IMR-90 (cell line): ENCODE data around the gene CDK1. TPM values are rescaled to one million over a fixed set of nuclear protein-coding genes. Genes with fewer than 3 reads are reported as not detected.

ENCODE experiments used
- ATAC-seq: fragments of 200-7000 bp; cut with Tn5 transposase; 2 replicates; pipeline ENCODE4 v1.9.1; 2020; ENCODE audit warnings: low read depth, mild to moderate bottlenecking, moderate library complexity
- BruUV-seq: library from RNA; stranded (reverse); fragments of 400-500 nt; replicated peaks from 2 replicates; lab custom pipeline; 2021; lab: Mats Ljungman, UMichigan
- CTCF ChIA-PET: fragments of 300-600 bp; formaldehyde crosslinking; extraction: SDS; loops from one replicate; lab custom pipeline; 2021; ENCODE audit warnings: antibody characterized with exemption; lab: Yijun Ruan, JAX
- POLR2A ChIA-PET: fragments of 300-600 bp; sonication (Branson Sonifier 250); formaldehyde crosslinking; loops from one replicate; lab custom pipeline; 2022; ENCODE audit warnings: antibody characterized with exemption; ENCODE audit not compliant: unreplicated experiment; lab: Charles Lee
- DNase-seq: peaks from one replicate; pipeline ENCODE4 v3.0.0; 2013
- H2AFZ ChIP-seq: replicated peaks from 2 replicates; pipeline ENCODE3; 2013; ENCODE audit warnings: low read length, mild to moderate bottlenecking; ENCODE audit not compliant: poor library complexity
- H2AK5ac ChIP-seq: 2 replicates; pipeline ENCODE4 v1.6.1; 2013; ENCODE audit warnings: low read depth, low read length, inconsistent platforms
- H2AK9ac ChIP-seq: replicated peaks from 2 replicates; pipeline ENCODE3; 2013; ENCODE audit warnings: mild to moderate bottlenecking, low read depth, low read length, moderate library complexity; ENCODE audit not compliant: poor library complexity
- H2BK120ac ChIP-seq: 2 replicates; pipeline ENCODE4 v1.6.1; 2013; ENCODE audit warnings: low read depth, low read length, inconsistent platforms
- H2BK15ac ChIP-seq: 3 replicates; pipeline ENCODE4 v1.6.1; 2013; ENCODE audit warnings: low read depth, low read length, inconsistent platforms
- H2BK20ac ChIP-seq: 2 replicates; pipeline ENCODE4 v1.6.1; 2013; ENCODE audit warnings: low read depth, mild to moderate bottlenecking, inconsistent platforms, low read length, moderate library complexity
- H2BK5ac ChIP-seq: 2 replicates; pipeline ENCODE4 v1.6.1; 2013; ENCODE audit warnings: mild to moderate bottlenecking, low read depth, low read length, inconsistent platforms; ENCODE audit not compliant: poor library complexity, severe bottlenecking
- H3K14ac ChIP-seq: replicated peaks from 2 replicates; pipeline ENCODE4 v1.6.1; 2013; ENCODE audit warnings: low read depth, low read length, inconsistent platforms
- H3K18ac ChIP-seq: 2 replicates; pipeline ENCODE4 v1.6.1; 2013; ENCODE audit warnings: low read depth, low read length, control low read depth
- H3K23ac ChIP-seq: 2 replicates; pipeline ENCODE4 v1.6.1; 2013; ENCODE audit warnings: low read depth, low read length, inconsistent platforms
- H3K27ac ChIP-seq: 2 replicates; pipeline ENCODE4 v1.5.1; 2013; ENCODE audit warnings: mild to moderate bottlenecking, control low read depth, low read length; ENCODE audit not compliant: insufficient read depth
- H3K27me3 ChIP-seq: 2 replicates; pipeline ENCODE4 v1.6.1; 2013; ENCODE audit warnings: low read length; ENCODE audit not compliant: control insufficient read depth, insufficient read depth
- H3K36me3 ChIP-seq: 2 replicates; pipeline ENCODE4 v1.6.1; 2013; ENCODE audit warnings: low read length, mixed read lengths; ENCODE audit not compliant: control insufficient read depth, insufficient read depth
- H3K4ac ChIP-seq: 2 replicates; pipeline ENCODE4 v1.6.1; 2013; ENCODE audit warnings: low read depth, low read length, inconsistent platforms
- H3K4me1 ChIP-seq: 2 replicates; pipeline ENCODE4 v1.6.1; 2013; ENCODE audit warnings: low read length, mixed read lengths; ENCODE audit not compliant: control insufficient read depth, insufficient read depth
- H3K4me2 ChIP-seq: 2 replicates; pipeline ENCODE4 v1.6.1; 2013; ENCODE audit warnings: low read depth, mild to moderate bottlenecking, control low read depth, low read length, moderate library complexity
- H3K4me3 ChIP-seq: 2 replicates; pipeline ENCODE4 v1.5.1; 2013; ENCODE audit warnings: low read depth, mild to moderate bottlenecking, control low read depth, low read length, moderate library complexity; ENCODE audit not compliant: insufficient read depth
- H3K56ac ChIP-seq: 2 replicates; pipeline ENCODE4 v1.6.1; 2013; ENCODE audit warnings: low read length, inconsistent platforms; ENCODE audit not compliant: insufficient read depth; ENCODE audit errors: extremely low read depth
- H3K79me1 ChIP-seq, 2 experiments: 2 replicates each; pipeline ENCODE4 v1.6.1; 2013; ENCODE audit warnings: low read length in 2 of 2, inconsistent platforms in 1 of 2, low read depth in 1 of 2
- H3K9ac ChIP-seq: 2 replicates; pipeline ENCODE4 v1.6.1; 2013; ENCODE audit warnings: low read depth, low read length, control low read depth
- H3K9me1 ChIP-seq: 2 replicates; pipeline ENCODE4 v1.6.1; 2013; ENCODE audit warnings: low read length, inconsistent platforms; ENCODE audit not compliant: insufficient read depth
- H3K9me3 ChIP-seq: 2 replicates; pipeline ENCODE4 v1.6.1; 2013; ENCODE audit warnings: low read length; ENCODE audit not compliant: control insufficient read depth, insufficient read depth
- H4K20me1 ChIP-seq: 2 replicates; pipeline ENCODE4 v1.6.1; 2013; ENCODE audit warnings: low read length, inconsistent platforms; ENCODE audit not compliant: insufficient read depth
- H4K5ac ChIP-seq: 2 replicates; pipeline ENCODE4 v1.6.1; 2013; ENCODE audit warnings: mild to moderate bottlenecking, low read depth, low read length, control low read depth
- H4K8ac ChIP-seq, 2 experiments: 2 replicates each; pipeline ENCODE4 v1.6.1; 2013; ENCODE audit warnings: low read depth in 2 of 2, low read length in 2 of 2, control low read depth in 1 of 2, inconsistent platforms in 1 of 2
- H4K91ac ChIP-seq: 2 replicates; pipeline ENCODE4 v1.6.1; 2013; ENCODE audit warnings: low read depth, low read length, inconsistent platforms; ENCODE audit not compliant: insufficient read depth
- BHLHE40 ChIP-seq: fragments of 150-350 bp; IDR thresholded peaks from 2 replicates; pipeline ENCODE4 v1.6.1; 2016; ENCODE audit warnings: mild to moderate bottlenecking, low read depth, low read length
- CEBPB ChIP-seq: IDR thresholded peaks from 2 replicates; pipeline ENCODE4 v1.6.1; 2012; ENCODE audit warnings: low read depth, low read length, improper control_type of control experiment
- CHD1 ChIP-seq: IDR thresholded peaks from 2 replicates; pipeline ENCODE4 v1.6.1; 2012; ENCODE audit warnings: low read depth, low read length, improper control_type of control experiment
- ELK1 ChIP-seq: fragments of 150-350 bp; IDR thresholded peaks from 2 replicates; pipeline ENCODE4 v1.6.1; 2016; ENCODE audit warnings: low read depth, mild to moderate bottlenecking, low read length, moderate library complexity, borderline replicate concordance
- FOS ChIP-seq: fragments of 150-350 bp; IDR thresholded peaks from 2 replicates; pipeline ENCODE4 v1.6.1; 2016; ENCODE audit warnings: low read depth, low read length
- MAFK ChIP-seq: IDR thresholded peaks from 2 replicates; pipeline ENCODE4 v1.6.1; 2012; ENCODE audit warnings: low read depth, low read length, improper control_type of control experiment
- MAZ ChIP-seq: IDR thresholded peaks from 2 replicates; pipeline ENCODE4 v1.6.1; 2012; ENCODE audit warnings: low read depth, mild to moderate bottlenecking, low read length, improper control_type of control experiment, moderate library complexity, borderline replicate concordance
- MXI1 ChIP-seq: IDR thresholded peaks from 2 replicates; pipeline ENCODE4 v1.6.1; 2012; ENCODE audit warnings: low read depth, mild to moderate bottlenecking, low read length, moderate library complexity, borderline replicate concordance
- NFE2L2 ChIP-seq: fragments of 150-350 bp; IDR thresholded peaks from 2 replicates; pipeline ENCODE4 v1.6.1; 2016; ENCODE audit warnings: low read depth, mild to moderate bottlenecking, low read length
- POLR2A ChIP-seq: IDR thresholded peaks from 2 replicates; pipeline ENCODE4 v1.6.1; 2012; ENCODE audit warnings: mild to moderate bottlenecking, low read depth, low read length
- RAD21 ChIP-seq: IDR thresholded peaks from 2 replicates; pipeline ENCODE4 v1.6.1; 2012; ENCODE audit warnings: low read length, improper control_type of control experiment
- RCOR1 ChIP-seq: IDR thresholded peaks from 2 replicates; pipeline ENCODE4 v1.6.1; 2012; ENCODE audit warnings: mild to moderate bottlenecking, low read length, improper control_type of control experiment; ENCODE audit not compliant: insufficient replicate concordance
- RFX5 ChIP-seq: IDR thresholded peaks from 2 replicates; pipeline ENCODE4 v1.8.0; 2012; ENCODE audit warnings: low read depth, mild to moderate bottlenecking, low read length, moderate library complexity
- SMC3 ChIP-seq: fragments of 150-350 bp; IDR thresholded peaks from 2 replicates; pipeline ENCODE4 v1.6.1; 2016; ENCODE audit warnings: low read depth, mild to moderate bottlenecking, antibody characterized with exemption, low read length, moderate library complexity
- WGBS, 2 experiments: methylation state at CpG; one replicate each; pipeline versions ENCODE4 v1.1.5 to v1.1.7; 2013; ENCODE audit warnings: missing lambda C conversion rate in 2 of 2; ENCODE audit not compliant: insufficient read length in 1 of 2; ENCODE audit errors: extremely low coverage in 2 of 2; 5-methylcytosine and 5-hydroxymethylcytosine counted together
- dilution Hi-C: fragments of 300-500 bp; cut with HindIII; formaldehyde crosslinking; loops from one replicate; pipeline ENCODE4 v1.14.3; 2018; ENCODE audit warnings: low sequenced_read_pairs; ENCODE audit not compliant: unreplicated experiment
- in situ Hi-C: fragments of 300-500 bp; cut with MboI; formaldehyde crosslinking; loops from 3 replicates; pipeline ENCODE4 v1.14.3; 2019; ENCODE audit warnings: low sequenced_read_pairs, inconsistent platforms, mixed read lengths
- intact Hi-C: fragments of 100-400 bp; cut with micrococcal nuclease; formaldehyde crosslinking; loops from 2 replicates; pipeline ENCODE4 v1.10.0; 2022
- polyA plus RNA-seq, 3 experiments: library from polyadenylated mRNA; depleted of rRNA; stranded (reverse); fragments of >200 nt; gene quantifications; 2 replicates each; pipeline ENCODE4 v1.2.3, GENCODE V29; 2012; ENCODE audit warnings: low replicate concordance in 1 of 3
- total RNA-seq: library from RNA; depleted of rRNA; stranded (reverse); fragments of >200 nt; gene quantifications from 2 replicates; pipeline ENCODE4 v1.2.3, GENCODE V29; 2012
- TF ChIP-seq, protein P1 (sequence below): conservative IDR thresholded peaks from 2 replicates; pipeline ENCODE4 v1.5.1; 2012; ENCODE audit warnings: mild to moderate bottlenecking, low read depth, low read length, improper control_type of control experiment
- TF ChIP-seq, protein P2 (sequence below): fragments of 150-350 bp; IDR thresholded peaks from 2 replicates; pipeline ENCODE4 v1.6.1; 2017; ENCODE audit warnings: mild to moderate bottlenecking, antibody characterized with exemption, low read length, low read depth

The CDK1 gene
- total and polyA plus RNA-seq, 2 of the 4 experiments (the other 2 are of a cell fraction): 21.9 to 28.1 TPM

DNA sequence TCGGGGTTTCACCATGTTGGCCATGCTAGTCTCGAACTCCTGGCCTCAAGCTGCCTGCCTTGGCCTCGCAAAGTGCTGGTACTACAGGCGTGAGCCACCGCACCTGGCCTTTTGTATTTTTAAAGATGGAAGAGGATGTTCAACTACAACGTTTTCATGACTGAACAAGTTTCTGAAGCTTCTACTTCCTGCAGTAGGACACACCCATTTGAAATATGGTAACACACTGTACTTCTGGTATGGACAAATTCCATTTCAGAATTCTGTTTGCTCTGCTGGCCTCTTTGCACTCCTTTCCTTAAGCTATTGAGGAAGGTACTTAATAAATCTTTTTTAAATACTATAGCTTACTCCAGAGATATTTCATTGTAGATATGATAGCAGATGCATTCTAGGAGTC lies 10.9 kb upstream of the CDK1 start:
- Histone ChIP-seq H2BK20ac (no peak overlapping the region), H3K4ac (no peak overlapping the region), H2BK15ac (no peak overlapping the region), H3K4me3 (no peak overlapping the region), H3K27me3 (peaks cover 6% of the 10 kb centered on the region), H3K14ac (no peak overlapping the region), H3K79me1 (no peaks in the 10 kb centered on the region), H3K56ac (no peak overlapping the region), H4K91ac (no peak overlapping the region), H4K8ac (no peak overlapping the region), H2BK5ac (no peak overlapping the region), H4K20me1 (no peaks in the 10 kb centered on the region), H3K18ac (no peak overlapping the region), H3K9ac (no peak overlapping the region), H2AFZ (no peak overlapping the region), H2AK9ac (no peak overlapping the region), H3K9me3 (no peaks in the 10 kb centered on the region), H3K23ac (no peak overlapping the region), H3K4me1 (no peaks in the 10 kb centered on the region), H3K9me1 (no peaks in the 10 kb centered on the region; the same call in 1 of the 2 replicates), H2BK120ac (no peak overlapping the region), H3K4me2 (no peak overlapping the region), H2AK5ac (no peak overlapping the region), H3K36me3 (no peaks in the 10 kb centered on the region), H3K27ac (no peak overlapping the region), H4K5ac (no peak overlapping the region)
- BruUV-seq: no TSS peak
- dilution Hi-C loops (no loop called here), in situ Hi-C loops (loop anchor here (25.0 kb wide), 1 partner anchor 305 kb away; no protein-coding TSS in a partner anchor), intact Hi-C loops (no loop called here)
- no peak for TF ChIP-seq RAD21
- no peak for TF ChIP-seq POLR2A
- TF ChIP-seq RCOR1: no peak
- no peak for TF ChIP-seq NFE2L2
- TF ChIP-seq ELK1: no peak
- TF ChIP-seq, protein P1, sequence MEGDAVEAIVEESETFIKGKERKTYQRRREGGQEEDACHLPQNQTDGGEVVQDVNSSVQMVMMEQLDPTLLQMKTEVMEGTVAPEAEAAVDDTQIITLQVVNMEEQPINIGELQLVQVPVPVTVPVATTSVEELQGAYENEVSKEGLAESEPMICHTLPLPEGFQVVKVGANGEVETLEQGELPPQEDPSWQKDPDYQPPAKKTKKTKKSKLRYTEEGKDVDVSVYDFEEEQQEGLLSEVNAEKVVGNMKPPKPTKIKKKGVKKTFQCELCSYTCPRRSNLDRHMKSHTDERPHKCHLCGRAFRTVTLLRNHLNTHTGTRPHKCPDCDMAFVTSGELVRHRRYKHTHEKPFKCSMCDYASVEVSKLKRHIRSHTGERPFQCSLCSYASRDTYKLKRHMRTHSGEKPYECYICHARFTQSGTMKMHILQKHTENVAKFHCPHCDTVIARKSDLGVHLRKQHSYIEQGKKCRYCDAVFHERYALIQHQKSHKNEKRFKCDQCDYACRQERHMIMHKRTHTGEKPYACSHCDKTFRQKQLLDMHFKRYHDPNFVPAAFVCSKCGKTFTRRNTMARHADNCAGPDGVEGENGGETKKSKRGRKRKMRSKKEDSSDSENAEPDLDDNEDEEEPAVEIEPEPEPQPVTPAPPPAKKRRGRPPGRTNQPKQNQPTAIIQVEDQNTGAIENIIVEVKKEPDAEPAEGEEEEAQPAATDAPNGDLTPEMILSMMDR: no peak
- TF ChIP-seq CHD1: no peak
- TF ChIP-seq BHLHE40: no peak
- no peak for TF ChIP-seq MXI1
- no peak for TF ChIP-seq FOS
- TF ChIP-seq MAZ: no peak
- TF ChIP-seq RFX5: no peak
- no peak for TF ChIP-seq SMC3
- TF ChIP-seq CEBPB: no peak
- TF ChIP-seq, protein P2, sequence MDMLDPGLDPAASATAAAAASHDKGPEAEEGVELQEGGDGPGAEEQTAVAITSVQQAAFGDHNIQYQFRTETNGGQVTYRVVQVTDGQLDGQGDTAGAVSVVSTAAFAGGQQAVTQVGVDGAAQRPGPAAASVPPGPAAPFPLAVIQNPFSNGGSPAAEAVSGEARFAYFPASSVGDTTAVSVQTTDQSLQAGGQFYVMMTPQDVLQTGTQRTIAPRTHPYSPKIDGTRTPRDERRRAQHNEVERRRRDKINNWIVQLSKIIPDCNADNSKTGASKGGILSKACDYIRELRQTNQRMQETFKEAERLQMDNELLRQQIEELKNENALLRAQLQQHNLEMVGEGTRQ: no peak
- no peak for TF ChIP-seq MAFK
- WGBS, 2 experiments: 79% methylated on average over 2 of the region's 6 CpGs; no CpG with 5 or more reads in 1 of the 2 experiments
- CTCF ChIA-PET: interaction anchor here (1.6 kb wide), 1 partner anchor 10 kb away, joined by 3 read pairs; no protein-coding TSS in a partner anchor
- DNase-seq (no peak), ATAC-seq (no peak)
- POLR2A ChIA-PET: no interaction called here
